Parathyroid adenoma (tissue), 2 donors: ENCODE measurements around the gene DDR1.
A peak's percentile ranks its signal among the peaks of the same experiment; 100 is the strongest.
"Not testable (repeated sequence)": the region's sequence is repeated elsewhere in the genome, so short reads cannot be mapped to it uniquely, and the experiment has no call there.

ENCODE experiments used
- H2AFZ ChIP-seq: fragments of 300-600 bp; sonication (generic); one replicate; pipeline ENCODE4 v1.7.0; 2017; ENCODE audit warnings: antibody characterized with exemption, mild to moderate bottlenecking
- H3K27ac ChIP-seq: fragments of 300-600 bp; sonication (generic); one replicate; pipeline ENCODE4 v1.7.0; 2017
- H3K27me3 ChIP-seq: fragments of 300-600 bp; sonication (generic); one replicate; pipeline ENCODE4 v1.7.0; 2017; ENCODE audit warnings: low read length; ENCODE audit not compliant: control insufficient read depth, insufficient read depth
- H3K36me3 ChIP-seq: fragments of 300-600 bp; sonication (generic); one replicate; pipeline ENCODE4 v1.7.0; 2017; ENCODE audit warnings: low read length; ENCODE audit not compliant: control insufficient read depth, insufficient read depth
- H3K4me1 ChIP-seq: fragments of 300-600 bp; sonication (generic); one replicate; pipeline ENCODE4 v1.7.0; 2017; ENCODE audit warnings: control low read depth
- H3K4me2 ChIP-seq: fragments of 300-600 bp; sonication (generic); one replicate; pipeline ENCODE4 v1.7.0; 2017; ENCODE audit warnings: low read length
- H3K4me3 ChIP-seq: fragments of 300-600 bp; sonication (generic); one replicate; pipeline ENCODE4 v1.7.0; 2017; ENCODE audit warnings: low read depth, low read length
- H3K79me2 ChIP-seq: fragments of 300-600 bp; sonication (generic); one replicate; pipeline ENCODE4 v1.7.0; 2017; ENCODE audit warnings: control low read depth
- H3K9ac ChIP-seq: fragments of 300-600 bp; sonication (generic); one replicate; pipeline ENCODE4 v1.7.0; 2017; ENCODE audit warnings: mild to moderate bottlenecking
- H3K9me3 ChIP-seq: fragments of 300-600 bp; sonication (generic); one replicate; pipeline ENCODE4 v1.7.0; 2017; ENCODE audit warnings: low read length; ENCODE audit not compliant: control insufficient read depth
- CTCF ChIP-seq: fragments of 300-600 bp; sonication (generic); IDR thresholded peaks from one replicate; pipeline ENCODE4 v1.7.0; 2017; ENCODE audit warnings: antibody characterized with exemption, mild to moderate bottlenecking
- donor health status: primary hyperparathyroidism.

DDR1 gene

GRCh38 chr6:30907758-30908591 lies 23.7 kb downstream of the DDR1 start, which contains the start of gene GTF2H4:
Gene GTF2H4 (plus strand): TSS chr6:30908207.
- Histone ChIP-seq H3K27me3 (no peaks in the 10 kb centered on the region), H3K9ac (peak within 1 kb of the TSS; percentile 47), H2AFZ (peak within 1 kb of the TSS; percentile 95), H3K4me3 (peak within 1 kb of the TSS; percentile 92), H3K27ac (peak within 1 kb of the TSS; percentile 64), H3K36me3 (no peaks in the 10 kb centered on the region), H3K4me2 (peak within 1 kb of the TSS; percentile 69), H3K79me2 (peaks cover 5% of the 10 kb centered on the region), H3K4me1 (no peaks in the 10 kb centered on the region), H3K9me3 (no peaks in the 10 kb centered on the region)
- TF ChIP-seq CTCF, result no peak

GRCh38 chr6:30908700-30909099 lies 24.4 kb downstream of the DDR1 start:
- Histone ChIP-seq H3K9me3 (no peaks in the 10 kb centered on the region), H3K4me3 (peak overlapping the region; percentile 92), H3K27ac (no peak overlapping the region)

GRCh38 chr6:30910473-30910872 lies 26.2 kb downstream of the DDR1 start:
- H3K9ac ChIP-seq, H2AFZ ChIP-seq, H3K27ac ChIP-seq, H3K9me3 ChIP-seq, H3K27me3 ChIP-seq, H3K4me3 ChIP-seq, H3K36me3 ChIP-seq, H3K79me2 ChIP-seq, H3K4me2 ChIP-seq: not testable (repeated sequence)
- H3K4me1 ChIP-seq, result peaks cover 13% of the 10 kb centered on the region

More at GRCh38 chr6:30908700-30909099, 24.4 kb downstream of the DDR1 start:
- Histone ChIP-seq H3K9ac (no peak overlapping the region), H3K4me1 (peaks cover 3% of the 10 kb centered on the region), H3K27me3 (no peaks in the 10 kb centered on the region), H3K79me2 (peaks cover 5% of the 10 kb centered on the region), H3K4me2 (peak overlapping the region; percentile 69), H3K36me3 (no peaks in the 10 kb centered on the region), H2AFZ (peak overlapping the region; percentile 95)
- no peak for TF ChIP-seq CTCF

- Histone ChIP-seq H3K36me3 (no peaks in the 10 kb centered on the region), H3K4me3 (peak overlapping the region; percentile 74), H3K27me3 (no peaks in the 10 kb centered on the region), H3K4me2 (no peak overlapping the region), H2AFZ (peak overlapping the region; percentile 96), H3K9ac (no peak overlapping the region), H3K27ac (peak overlapping the region; percentile 98), H3K79me2 (peaks cover 13% of the 10 kb centered on the region), H3K4me1 (peaks cover 21% of the 10 kb centered on the region), H3K9me3 (no peaks in the 10 kb centered on the region)
- no peak for TF ChIP-seq CTCF
Observed at GRCh38 chr6:30912746-30913520, 28.6 kb downstream of the DDR1 start.

- peak overlapping the region; percentile 81 for H3K4me2 ChIP-seq
- H2AFZ ChIP-seq, result peak overlapping the region; percentile 96
- peaks cover 8% of the 10 kb centered on the region for H3K79me2 ChIP-seq
- H3K4me1 ChIP-seq, result peaks cover 21% of the 10 kb centered on the region
- H3K36me3 ChIP-seq, result no peaks in the 10 kb centered on the region
- peak overlapping the region; percentile 98 for H3K27ac ChIP-seq
- no peaks in the 10 kb centered on the region for H3K27me3 ChIP-seq
- no peak for TF ChIP-seq CTCF
- no peak overlapping the region for H3K9ac ChIP-seq
- H3K9me3 ChIP-seq, result no peaks in the 10 kb centered on the region
- peak overlapping the region; percentile 74 for H3K4me3 ChIP-seq
Observed at GRCh38 chr6:30913721-30914075, 29.4 kb downstream of the DDR1 start.
